ENCODE data around the gene HDAC4.

HDAC4 gene

DNA sequence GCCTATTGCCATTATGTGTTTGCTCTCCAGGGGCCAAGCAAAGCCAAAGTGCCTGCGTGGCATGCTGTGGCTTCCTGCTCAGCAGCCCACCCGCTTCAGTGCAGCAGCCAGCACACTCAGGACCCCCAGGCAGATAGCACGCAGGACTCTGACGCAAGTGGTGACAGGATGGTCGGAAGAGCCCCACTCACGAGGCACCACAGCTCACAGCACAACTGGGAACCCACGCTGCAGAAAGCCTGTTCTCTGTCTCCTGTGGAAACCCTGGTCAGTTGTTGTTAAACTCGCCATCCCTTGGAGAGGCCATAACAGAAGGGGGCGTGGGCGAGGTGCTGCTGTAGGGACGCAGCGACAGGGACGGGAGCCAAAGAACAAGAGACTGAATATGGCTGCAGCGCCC is 76.4 kb downstream of the HDAC4 start:
- intact Hi-C loops (cut with DNase I), result no loop called here
- peak in 8 of 42 donors; percentile 1 to 27 (median 8) for DNase-seq

DNA sequence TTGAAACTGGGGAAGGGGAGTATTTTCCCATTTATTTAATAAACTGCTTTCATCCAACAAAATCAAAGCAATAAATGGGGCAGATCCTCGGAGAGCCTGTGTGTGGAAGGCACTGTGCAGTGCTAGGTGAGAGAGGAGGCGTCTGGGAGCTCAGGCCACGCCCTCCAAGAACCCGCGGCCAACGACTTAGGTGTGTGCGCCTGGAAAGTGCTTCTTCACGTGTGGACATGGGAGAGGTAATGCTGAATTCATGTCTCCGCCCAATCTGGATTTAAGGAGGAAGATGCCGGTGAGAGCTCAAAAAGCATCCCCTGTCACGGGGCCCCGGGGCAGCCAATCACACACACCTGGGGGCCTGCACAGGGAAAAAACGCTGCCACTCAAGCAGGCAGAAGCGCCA is 77.4 kb downstream of the HDAC4 start:
- intact Hi-C loops (cut with DNase I), result no loop called here
- peak in 11 of 42 donors; percentile 2 to 43 (median 22) for DNase-seq

DNA sequence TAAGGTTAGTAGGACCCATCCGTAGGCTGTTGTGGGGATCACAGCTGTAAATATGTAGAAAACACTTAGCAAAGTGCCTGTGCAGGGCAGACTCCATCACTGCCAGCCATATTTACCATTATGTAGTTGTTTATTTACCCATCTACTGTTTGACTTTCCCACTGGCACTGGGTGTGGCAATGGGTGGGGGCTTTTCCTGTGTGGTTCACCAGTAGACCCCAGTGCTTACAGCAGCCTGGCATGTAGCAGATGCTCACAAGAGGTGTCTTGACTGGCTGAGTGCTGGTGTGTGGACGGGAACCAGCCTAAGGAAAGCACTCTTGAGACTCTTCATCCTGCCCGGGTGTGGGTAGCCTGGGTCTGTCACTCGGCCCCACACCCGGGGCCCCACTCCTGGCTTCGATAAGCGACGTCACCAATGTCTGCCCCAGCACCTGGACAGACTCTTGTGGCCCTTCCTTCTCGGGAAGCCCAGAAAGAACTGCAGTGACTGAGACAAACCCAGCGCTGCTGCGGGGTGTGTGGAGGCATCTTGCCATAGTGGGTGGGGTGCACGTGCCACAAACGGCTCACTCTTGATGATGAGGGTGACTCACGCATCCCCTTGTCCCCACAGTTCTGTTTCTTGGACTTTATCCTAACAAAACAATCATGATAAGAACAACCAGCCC is 78.3 kb downstream of the HDAC4 start:
- peak in 10 of 42 donors; percentile 2 to 40 (median 16) for DNase-seq
- intact Hi-C loops (cut with DNase I), result no loop called here

GRCh38 chr2:239321596-239322415 is 79.0 kb downstream of the HDAC4 start:
- intact Hi-C loops (cut with DNase I), result no loop called here
- peak in 10 of 42 donors; percentile 1 to 33 (median 6) for DNase-seq

GRCh38 chr2:239318790-239319661 is 81.8 kb downstream of the HDAC4 start:
- peak in 20 of 42 donors; percentile 10 to 54 (median 25) for DNase-seq
- intact Hi-C loops (cut with DNase I), result no loop called here

GRCh38 chr2:239318151-239318611 is 82.6 kb downstream of the HDAC4 start:
- DNase-seq, result peak in 23 of 42 donors; percentile 4 to 66 (median 21)
- intact Hi-C loops (cut with DNase I), result no loop called here

DNA sequence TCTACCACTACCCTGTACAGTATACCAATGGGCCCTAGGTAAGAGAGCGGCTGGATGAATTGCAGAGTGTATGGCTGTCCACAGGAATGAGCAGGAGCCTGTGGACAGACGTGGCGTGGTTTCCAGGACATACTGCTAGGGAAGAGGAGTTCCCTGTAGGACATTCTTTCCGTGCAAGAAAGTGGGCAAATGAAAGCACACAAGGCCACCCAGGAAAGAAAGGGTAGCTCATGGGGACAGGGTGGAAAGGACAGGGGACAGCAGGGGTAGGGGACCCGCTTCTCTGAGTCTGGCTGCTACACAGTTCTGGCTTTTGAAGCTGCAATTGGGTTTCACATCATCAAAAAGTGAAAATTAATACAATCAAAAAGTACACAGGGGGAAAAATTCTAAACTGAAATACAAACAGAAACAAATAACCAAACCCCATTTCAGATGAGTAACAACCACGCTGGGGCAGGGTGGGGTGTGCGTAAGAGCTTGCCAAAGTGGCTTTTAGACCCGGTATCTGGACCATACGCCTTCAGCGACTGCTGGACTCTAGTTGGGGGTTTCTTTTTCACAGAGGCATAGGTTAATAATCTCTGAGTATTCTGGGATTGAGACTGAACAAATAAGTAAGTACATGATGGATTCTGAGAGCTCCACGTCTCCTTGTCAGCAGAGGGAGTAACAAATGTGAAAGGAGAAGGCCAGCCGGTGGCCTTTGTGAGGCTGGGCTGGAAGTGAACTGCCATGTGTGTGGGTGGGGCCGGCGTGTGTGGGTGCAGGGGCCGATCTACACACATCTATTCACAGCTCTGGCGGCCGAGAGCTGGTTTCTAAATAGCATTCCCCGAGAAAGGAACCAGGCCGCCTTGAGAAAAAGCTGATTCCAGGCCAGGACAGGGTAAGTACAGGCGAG is 84.0 kb downstream of the HDAC4 start:
- intact Hi-C loops (cut with DNase I), result no loop called here
- DNase-seq, result peak in 32 of 42 donors; percentile 2 to 83 (median 59)

DNA sequence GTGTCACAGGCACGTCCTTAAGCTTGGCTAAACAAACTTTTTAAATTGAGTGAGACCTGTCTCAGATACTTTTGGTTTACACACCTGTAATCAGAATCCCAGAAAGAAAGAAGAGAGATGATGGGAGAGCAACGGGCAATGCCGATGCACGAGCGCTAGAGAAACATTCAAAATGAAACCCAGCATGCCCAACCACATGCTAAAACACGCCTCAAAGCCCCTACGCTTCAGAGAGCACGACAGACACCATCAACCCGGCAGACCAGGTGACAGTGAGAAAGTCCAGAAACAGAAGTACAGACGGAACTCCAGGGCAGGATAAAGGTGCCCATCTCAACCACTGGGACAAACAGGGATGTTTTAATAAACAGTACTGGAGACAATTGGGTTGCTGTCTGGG is 85.5 kb downstream of the HDAC4 start:
- intact Hi-C loops (cut with DNase I), result no loop called here
- DNase-seq, result peak in 8 of 42 donors; percentile 1 to 12 (median 5)

DNA sequence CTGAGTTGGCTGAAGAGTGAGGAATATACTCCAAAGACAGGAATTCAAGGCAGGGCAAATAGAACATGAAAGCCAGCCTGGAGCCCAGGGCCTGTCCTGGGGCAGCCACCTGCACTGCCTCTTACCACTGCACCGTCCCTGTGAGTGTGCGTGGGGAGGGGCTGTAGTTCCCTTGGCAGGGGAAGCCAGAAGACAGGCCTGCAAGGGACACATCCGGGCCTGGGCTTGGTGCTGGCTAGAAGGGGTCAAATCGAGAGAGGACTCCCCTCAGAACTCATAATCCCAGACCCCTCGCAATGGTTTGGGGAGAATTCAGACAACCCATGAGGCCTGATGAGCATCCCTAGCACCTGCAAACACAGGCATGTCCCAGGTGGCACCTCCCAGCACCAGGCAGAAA is 87.0 kb downstream of the HDAC4 start:
- DNase-seq, result peak in 17 of 42 donors; percentile 0 to 35 (median 7)
- intact Hi-C loops (cut with DNase I), result no loop called here

DNA sequence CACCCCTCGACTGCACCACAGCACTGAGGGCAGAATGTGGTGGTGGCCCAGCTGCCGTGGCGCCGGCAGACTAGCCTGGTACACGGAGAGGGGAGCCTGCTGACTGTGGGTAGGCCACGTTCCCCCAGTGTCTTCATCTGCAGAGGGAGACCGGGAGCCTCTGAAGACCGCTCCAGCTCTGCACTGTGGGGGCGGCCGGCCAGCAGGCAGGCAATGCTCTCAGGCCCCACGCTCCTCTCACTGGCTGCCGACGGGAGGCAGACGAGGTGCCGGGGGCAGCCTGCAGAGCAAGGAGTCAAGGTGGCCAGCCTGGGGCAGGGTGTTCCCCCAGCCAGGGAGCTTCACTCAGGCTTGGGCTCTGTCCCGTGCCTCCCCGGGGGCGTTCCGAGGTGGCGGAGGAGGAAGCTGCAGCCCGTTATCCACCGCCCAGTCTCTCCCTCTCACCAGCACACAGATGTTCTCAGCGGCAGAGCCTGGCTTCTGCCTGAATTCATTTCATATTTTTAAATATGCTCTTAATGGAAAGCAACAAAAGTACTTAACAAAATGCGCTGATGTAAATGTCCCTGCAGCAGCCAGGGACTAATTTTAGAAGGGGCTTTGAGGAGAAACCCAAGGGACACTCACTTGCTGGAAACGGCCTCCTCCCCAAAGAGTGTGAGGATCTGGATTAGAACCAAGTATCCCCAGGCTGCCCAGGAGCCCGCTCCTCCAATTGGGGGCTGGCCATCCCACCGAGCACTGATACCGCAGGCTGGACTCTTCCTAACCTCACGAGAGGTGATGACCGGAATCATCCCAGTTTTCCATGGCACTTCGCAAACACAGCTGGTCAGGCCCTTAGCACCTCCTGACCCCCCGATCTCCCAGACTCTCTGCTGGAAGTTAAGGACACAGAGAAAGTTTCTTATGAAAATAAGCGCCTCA is 87.8 kb downstream of the HDAC4 start:
- DNase-seq, result peak in 24 of 42 donors; percentile 4 to 50 (median 13)

GRCh38 chr2:239312081-239312511 is 88.7 kb downstream of the HDAC4 start:
- peak in 20 of 42 donors; percentile 0 to 37 (median 8) for DNase-seq
- intact Hi-C loops (cut with DNase I), result no loop called here

More for the DNA sequence above, 87.8 kb downstream of the HDAC4 start:
- intact Hi-C loops (cut with DNase I), result no loop called here

GRCh38 chr2:239311132-239312040 is 89.4 kb downstream of the HDAC4 start:
- intact Hi-C loops (cut with DNase I), result no loop called here
- peak in 32 of 42 donors; percentile 27 to 82 (median 57) for DNase-seq

GRCh38 chr2:239310401-239311061 is 90.3 kb downstream of the HDAC4 start:
- peak in 31 of 42 donors; percentile 4 to 81 (median 58) for DNase-seq
- intact Hi-C loops (cut with DNase I), result no loop called here

GRCh38 chr2:239309398-239310245 is 91.2 kb downstream of the HDAC4 start:
- intact Hi-C loops (cut with DNase I), result no loop called here
- DNase-seq, result peak in 20 of 42 donors; percentile 6 to 54 (median 18)

Measured in head of caudate nucleus (tissue), 42 donors.